Sigmoid colon (tissue), 4 donors: ENCODE data around the gene COLEC12.

ENCODE experiments used
- EP300 ChIP-seq, 4 donors: sonication (generic); formaldehyde crosslinking; IDR thresholded peaks; one replicate each; pipeline ENCODE4 v1.6.1; 2017; ENCODE audit warnings: antibody characterized with exemption in 4 of 4
- TF ChIP-seq, protein P1 (sequence below), 4 experiments: fragments of 450-650 bp in 3 of 4; fragments of 200-600 bp in 1 of 4; IDR thresholded peaks; one replicate each; pipeline ENCODE4 v1.5.1; 2016 to 2019; ENCODE audit warnings: antibody characterized with exemption in 4 of 4, mild to moderate bottlenecking in 3 of 4, moderate library complexity in 2 of 4

- TF ChIP-seq EP300 (IDR thresholded peaks at IDR 0.05) = no peak
- TF ChIP-seq, protein P1, sequence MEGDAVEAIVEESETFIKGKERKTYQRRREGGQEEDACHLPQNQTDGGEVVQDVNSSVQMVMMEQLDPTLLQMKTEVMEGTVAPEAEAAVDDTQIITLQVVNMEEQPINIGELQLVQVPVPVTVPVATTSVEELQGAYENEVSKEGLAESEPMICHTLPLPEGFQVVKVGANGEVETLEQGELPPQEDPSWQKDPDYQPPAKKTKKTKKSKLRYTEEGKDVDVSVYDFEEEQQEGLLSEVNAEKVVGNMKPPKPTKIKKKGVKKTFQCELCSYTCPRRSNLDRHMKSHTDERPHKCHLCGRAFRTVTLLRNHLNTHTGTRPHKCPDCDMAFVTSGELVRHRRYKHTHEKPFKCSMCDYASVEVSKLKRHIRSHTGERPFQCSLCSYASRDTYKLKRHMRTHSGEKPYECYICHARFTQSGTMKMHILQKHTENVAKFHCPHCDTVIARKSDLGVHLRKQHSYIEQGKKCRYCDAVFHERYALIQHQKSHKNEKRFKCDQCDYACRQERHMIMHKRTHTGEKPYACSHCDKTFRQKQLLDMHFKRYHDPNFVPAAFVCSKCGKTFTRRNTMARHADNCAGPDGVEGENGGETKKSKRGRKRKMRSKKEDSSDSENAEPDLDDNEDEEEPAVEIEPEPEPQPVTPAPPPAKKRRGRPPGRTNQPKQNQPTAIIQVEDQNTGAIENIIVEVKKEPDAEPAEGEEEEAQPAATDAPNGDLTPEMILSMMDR (IDR thresholded peaks at IDR 0.05) = no peak
These were observed 164.8 kb downstream of the COLEC12 start for GRCh38 chr18:335733-336132.
